Fibroblast of mammary gland (primary cell): ENCODE measurements around the gene TMEM63C.

Experiments
- DNase-seq: peaks from one replicate; pipeline ENCODE4 v3.0.0-alpha.2; 2010; ENCODE audit warnings: low read depth
- H3K4me3 ChIP-seq: 2 replicates; pipeline ENCODE4 v1.5.1; 2011; ENCODE audit warnings: low read depth, mild to moderate bottlenecking, low read length, moderate library complexity; ENCODE audit not compliant: control insufficient read depth
- TF ChIP-seq, protein P1 (sequence below): conservative IDR thresholded peaks from 2 replicates; pipeline ENCODE4 v1.5.1; 2011; ENCODE audit warnings: low read depth, low read length, inconsistent platforms; ENCODE audit not compliant: control insufficient read depth, insufficient read depth

Gene TMEM63C

GRCh38 chr14:77197988-77198387 is 16.4 kb downstream of the TMEM63C start:
- no peak overlapping the region for H3K4me3 ChIP-seq
- TF ChIP-seq, protein P1, sequence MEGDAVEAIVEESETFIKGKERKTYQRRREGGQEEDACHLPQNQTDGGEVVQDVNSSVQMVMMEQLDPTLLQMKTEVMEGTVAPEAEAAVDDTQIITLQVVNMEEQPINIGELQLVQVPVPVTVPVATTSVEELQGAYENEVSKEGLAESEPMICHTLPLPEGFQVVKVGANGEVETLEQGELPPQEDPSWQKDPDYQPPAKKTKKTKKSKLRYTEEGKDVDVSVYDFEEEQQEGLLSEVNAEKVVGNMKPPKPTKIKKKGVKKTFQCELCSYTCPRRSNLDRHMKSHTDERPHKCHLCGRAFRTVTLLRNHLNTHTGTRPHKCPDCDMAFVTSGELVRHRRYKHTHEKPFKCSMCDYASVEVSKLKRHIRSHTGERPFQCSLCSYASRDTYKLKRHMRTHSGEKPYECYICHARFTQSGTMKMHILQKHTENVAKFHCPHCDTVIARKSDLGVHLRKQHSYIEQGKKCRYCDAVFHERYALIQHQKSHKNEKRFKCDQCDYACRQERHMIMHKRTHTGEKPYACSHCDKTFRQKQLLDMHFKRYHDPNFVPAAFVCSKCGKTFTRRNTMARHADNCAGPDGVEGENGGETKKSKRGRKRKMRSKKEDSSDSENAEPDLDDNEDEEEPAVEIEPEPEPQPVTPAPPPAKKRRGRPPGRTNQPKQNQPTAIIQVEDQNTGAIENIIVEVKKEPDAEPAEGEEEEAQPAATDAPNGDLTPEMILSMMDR: no peak
- DNase-seq: no peak

DNA sequence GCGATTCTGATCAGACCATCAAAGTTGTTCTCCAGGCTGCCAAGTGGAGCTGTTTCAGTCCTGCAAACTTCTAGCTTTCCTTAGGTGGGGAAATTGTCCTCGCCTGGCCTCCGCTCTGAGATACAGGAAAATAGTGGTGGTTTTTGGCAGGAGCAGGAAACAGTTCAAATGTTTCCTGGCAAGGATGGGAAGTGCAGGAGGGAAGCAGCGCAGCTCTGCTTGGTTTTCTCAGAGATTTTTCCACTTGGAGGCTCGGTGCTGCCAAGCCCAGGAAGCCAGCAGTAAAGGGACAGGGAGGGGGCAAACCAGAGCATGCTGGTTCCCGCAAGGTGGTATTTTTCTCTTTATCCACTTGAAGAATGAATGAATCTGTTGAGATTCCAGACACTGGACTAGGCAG is 17.0 kb downstream of the TMEM63C start:
- TF ChIP-seq, protein P1: no peak
- no peak overlapping the region for H3K4me3 ChIP-seq
- no peak for DNase-seq

GRCh38 chr14:77199590-77199989 is 18.0 kb downstream of the TMEM63C start:
- TF ChIP-seq, protein P1: no peak
- DNase-seq: no peak
- H3K4me3 ChIP-seq: no peak overlapping the region

- TF ChIP-seq, protein P1: no peak
- no peak for DNase-seq
- H3K4me3 ChIP-seq: no peak overlapping the region
Measured at GRCh38 chr14:77200406-77200985, 18.9 kb downstream of the TMEM63C start.

DNA sequence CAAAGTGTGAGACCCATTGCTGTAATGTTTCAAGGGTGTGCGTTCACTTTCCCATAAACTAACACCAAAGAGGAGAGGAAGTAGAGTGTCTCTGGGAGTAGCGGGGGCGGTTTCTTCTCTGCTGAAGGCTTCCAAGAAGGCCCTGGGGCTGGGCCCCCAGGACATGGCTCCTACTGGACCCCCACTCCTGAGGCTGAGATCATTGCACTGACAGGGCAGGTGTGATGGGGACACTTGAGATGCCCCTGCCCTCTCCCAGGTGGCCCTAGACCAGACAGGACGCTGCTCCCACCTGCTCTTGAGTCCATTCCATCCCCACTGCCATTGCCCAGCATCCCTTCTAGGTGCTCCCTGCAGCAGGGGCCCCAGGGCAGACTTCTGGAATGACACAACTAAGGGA is 20.1 kb downstream of the TMEM63C start:
- no peak overlapping the region for H3K4me3 ChIP-seq
- TF ChIP-seq, protein P1: no peak
- DNase-seq: no peak

GRCh38 chr14:77203611-77204458 is 22.2 kb downstream of the TMEM63C start:
- no peak overlapping the region for H3K4me3 ChIP-seq
- TF ChIP-seq, protein P1: no peak
- DNase-seq: no peak
